Body of pancreas (tissue), 4 donors: Measurements from ENCODE around the gene LTBP2. TPM values are rescaled to one million over a fixed set of nuclear protein-coding genes. Genes with fewer than 3 reads are reported as not detected.

Source experiments
- ATAC-seq: fragments of 150-250 bp; one replicate; pipeline ENCODE4 v1.9.1; 2016
- DNase-seq, 4 donors: peaks; one replicate each; pipeline ENCODE4 v3.0.0-alpha.2; 2019
- H3K27ac ChIP-seq, 4 donors: fragments of 200-600 bp; sonication (generic); 1 replicate in 3 of 4; 2 replicates in 1 of 4; pipeline versions ENCODE4 v1.5.1 to v1.6.1; 2016 to 2019; ENCODE audit warnings: mild to moderate bottlenecking in 1 of 4, mixed read lengths in 1 of 4, moderate library complexity in 1 of 4
- H3K27me3 ChIP-seq, 2 donors: fragments of 200-600 bp; sonication (generic); one replicate each; pipeline ENCODE4 v1.6.0; 2016; ENCODE audit warnings: mild to moderate bottlenecking in 1 of 2
- H3K36me3 ChIP-seq, 2 donors: fragments of 200-600 bp; sonication (generic); replicated peaks in 1 of 2; 2 replicates each; pipeline ENCODE4 v1.5.1; 2016; ENCODE audit warnings: low read depth in 2 of 2; ENCODE audit not compliant: insufficient read depth in 1 of 2
- H3K4me1 ChIP-seq: fragments of 200-600 bp; sonication (generic); one replicate; pipeline ENCODE4 v1.6.0; 2016
- H3K4me3 ChIP-seq, 2 donors: fragments of 200-600 bp; sonication (generic); 1 replicate in 1 of 2; 2 replicates in 1 of 2; pipeline ENCODE4 v1.5.1; 2016 to 2019
- H3K9me3 ChIP-seq, 3 donors: fragments of 200-600 bp; sonication (generic); 1 replicate in 2 of 3; 2 replicates in 1 of 3; pipeline ENCODE4 v1.5.1; 2016
- POLR2A ChIP-seq, 3 donors: fragments of 450-650 bp; IDR thresholded peaks; one replicate each; pipeline ENCODE4 v1.6.1; 2016; ENCODE audit warnings: antibody characterized with exemption in 3 of 3, mild to moderate bottlenecking in 2 of 3
- WGBS, 2 donors: methylation state at CpG; one replicate each; pipeline ENCODE4 v1.1.5; 2017; 5-methylcytosine and 5-hydroxymethylcytosine counted together
- intact Hi-C: fragments of 100-400 bp; cut with DNase I; formaldehyde crosslinking; loops from one replicate; pipeline ENCODE4 v1.15.1; 2023
- total RNA-seq, 2 donors: library from RNA; depleted of rRNA; stranded (reverse); fragments of >200 nt; gene quantifications; one replicate each; pipeline ENCODE4 v1.1.0, GENCODE V29; 2016
- TF ChIP-seq, protein P1 (sequence below), 7 experiments: fragments of 450-650 bp in 4 of 7; fragments of 200-600 bp in 3 of 7; sonication (generic) in 3 of 7; IDR thresholded peaks; one replicate each; pipeline ENCODE4 v1.5.1; 2016 to 2019; ENCODE audit warnings: antibody characterized with exemption in 7 of 7

Gene LTBP2
- total RNA-seq, 2 donors from 2014 or later: 15.8 to 20.4 TPM

- no peak for TF ChIP-seq POLR2A (IDR thresholded peaks at IDR 0.05)
- TF ChIP-seq, protein P1, sequence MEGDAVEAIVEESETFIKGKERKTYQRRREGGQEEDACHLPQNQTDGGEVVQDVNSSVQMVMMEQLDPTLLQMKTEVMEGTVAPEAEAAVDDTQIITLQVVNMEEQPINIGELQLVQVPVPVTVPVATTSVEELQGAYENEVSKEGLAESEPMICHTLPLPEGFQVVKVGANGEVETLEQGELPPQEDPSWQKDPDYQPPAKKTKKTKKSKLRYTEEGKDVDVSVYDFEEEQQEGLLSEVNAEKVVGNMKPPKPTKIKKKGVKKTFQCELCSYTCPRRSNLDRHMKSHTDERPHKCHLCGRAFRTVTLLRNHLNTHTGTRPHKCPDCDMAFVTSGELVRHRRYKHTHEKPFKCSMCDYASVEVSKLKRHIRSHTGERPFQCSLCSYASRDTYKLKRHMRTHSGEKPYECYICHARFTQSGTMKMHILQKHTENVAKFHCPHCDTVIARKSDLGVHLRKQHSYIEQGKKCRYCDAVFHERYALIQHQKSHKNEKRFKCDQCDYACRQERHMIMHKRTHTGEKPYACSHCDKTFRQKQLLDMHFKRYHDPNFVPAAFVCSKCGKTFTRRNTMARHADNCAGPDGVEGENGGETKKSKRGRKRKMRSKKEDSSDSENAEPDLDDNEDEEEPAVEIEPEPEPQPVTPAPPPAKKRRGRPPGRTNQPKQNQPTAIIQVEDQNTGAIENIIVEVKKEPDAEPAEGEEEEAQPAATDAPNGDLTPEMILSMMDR (IDR thresholded peaks at IDR 0.05): no peak
- 78 to 91% methylated on average over 4 of the region's 4 CpGs for WGBS, 2 donors
These were observed 107.6 kb downstream of the LTBP2 start for GRCh38 chr14:74504412-74504811.

GRCh38 chr14:74503938-74504335 is 108.1 kb downstream of the LTBP2 start:
- Histone ChIP-seq H3K36me3 (no peaks in the 10 kb centered on the region), H3K4me3 (no peak overlapping the region), H3K9me3 (no peaks in the 10 kb centered on the region), H3K27ac (no peak overlapping the region), H3K27me3 (no peaks in the 10 kb centered on the region), H3K4me1 (no peaks in the 10 kb centered on the region)
- no peak for ATAC-seq
- no peak for DNase-seq
- 90 to 93% methylated on average over 12 of the region's 12 CpGs for WGBS, 2 donors
- intact Hi-C loops: no loop called here
- TF ChIP-seq, protein P1 (IDR thresholded peaks at IDR 0.05): no peak
- TF ChIP-seq POLR2A (IDR thresholded peaks at IDR 0.05): no peak

More at GRCh38 chr14:74504412-74504811, 107.6 kb downstream of the LTBP2 start:
- no peaks in the 10 kb centered on the region for H3K27me3 ChIP-seq
- no peak overlapping the region for H3K27ac ChIP-seq
- no peaks in the 10 kb centered on the region for H3K9me3 ChIP-seq
- ATAC-seq (no peak), DNase-seq (no peak)
- H3K4me3 ChIP-seq: no peak overlapping the region
- no peaks in the 10 kb centered on the region for H3K4me1 ChIP-seq
- intact Hi-C loops: no loop called here
- H3K36me3 ChIP-seq: no peaks in the 10 kb centered on the region

DNA sequence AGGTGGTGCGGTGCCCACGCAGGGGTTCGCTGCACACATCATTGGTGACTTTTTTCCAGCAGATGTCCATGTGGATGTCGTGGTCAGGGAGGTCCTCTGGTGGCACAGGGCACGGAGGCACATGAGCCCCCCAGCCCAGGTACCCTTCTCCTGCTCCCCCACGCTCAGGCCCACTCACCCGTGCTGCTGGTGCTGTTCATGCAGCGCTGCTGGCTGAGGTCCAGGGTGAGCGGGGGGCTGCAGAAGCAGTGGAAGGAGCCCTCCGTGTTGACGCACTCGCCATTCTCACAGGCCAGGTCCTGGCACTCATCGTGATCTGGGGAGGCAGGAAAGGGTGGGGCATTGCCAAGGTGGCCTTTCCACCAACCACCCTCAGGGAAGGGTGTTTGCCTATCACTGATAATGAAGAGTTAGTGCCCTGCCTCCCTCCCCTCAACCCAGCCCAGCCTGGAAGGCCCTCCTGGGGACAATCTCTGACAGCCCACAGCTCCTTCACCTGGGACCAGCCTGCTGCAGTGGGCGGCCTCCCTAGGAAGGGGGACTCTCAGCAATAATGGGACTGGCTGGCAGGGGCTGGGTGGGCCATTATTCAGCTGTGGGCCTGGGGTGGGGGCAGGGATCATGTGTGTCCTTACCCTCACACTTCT is 108.6 kb downstream of the LTBP2 start:
- no peak for ATAC-seq
- Histone ChIP-seq H3K27me3 (no peaks in the 10 kb centered on the region), H3K27ac (no peak overlapping the region), H3K9me3 (no peaks in the 10 kb centered on the region), H3K4me3 (no peak overlapping the region), H3K36me3 (no peaks in the 10 kb centered on the region), H3K4me1 (no peaks in the 10 kb centered on the region)
- no peak for TF ChIP-seq POLR2A (IDR thresholded peaks at IDR 0.05)
- TF ChIP-seq, protein P1 (IDR thresholded peaks at IDR 0.05): no peak
- intact Hi-C loops: no loop called here
- DNase-seq: no peak
- 80 to 88% methylated on average over 1 to 14 of the region's 14 CpGs for WGBS, 2 donors

DNA sequence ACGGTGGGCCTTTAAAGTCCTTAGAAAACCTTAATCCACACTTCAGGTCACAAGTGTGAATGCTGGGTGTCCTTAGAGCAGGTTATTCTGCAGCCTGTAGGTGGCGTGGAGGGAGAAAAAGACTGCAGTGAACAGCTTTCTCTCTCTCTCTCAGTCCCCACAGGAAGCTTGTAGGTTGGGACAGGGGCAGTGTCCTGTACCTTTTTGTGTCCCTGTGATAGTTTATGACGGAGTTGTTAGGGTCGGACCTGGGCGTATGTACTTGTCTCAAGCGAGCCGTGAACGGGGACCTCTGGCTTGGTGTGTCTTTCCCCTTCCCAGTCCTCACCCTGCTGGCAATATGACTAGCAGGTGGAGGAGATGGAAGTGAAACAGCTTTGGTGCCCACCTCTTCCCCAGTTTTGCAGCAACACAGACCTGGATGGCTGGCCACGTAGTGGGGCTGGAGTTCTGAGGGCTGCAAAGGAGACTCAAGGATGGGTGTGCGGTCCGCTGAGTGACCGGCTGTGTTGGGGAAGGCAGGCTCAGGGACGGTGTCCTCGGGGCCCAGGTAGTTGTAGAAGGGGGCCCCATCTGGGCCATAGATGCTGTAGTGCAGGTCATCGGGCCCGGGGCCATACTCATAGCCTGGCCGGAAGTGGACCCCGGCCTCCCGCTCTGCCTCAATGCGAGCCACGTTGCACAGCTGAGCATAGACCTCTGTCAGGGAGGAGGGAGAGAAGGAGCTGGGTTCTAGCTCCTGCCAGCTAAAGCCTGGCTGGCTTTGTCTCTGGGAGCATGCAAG is 109.6 kb downstream of the LTBP2 start:
- ATAC-seq (peak; percentile 24), DNase-seq (no peak)
- H3K27me3 ChIP-seq: no peaks in the 10 kb centered on the region
- no peak overlapping the region for H3K4me3 ChIP-seq
- no peaks in the 10 kb centered on the region for H3K36me3 ChIP-seq
- no peaks in the 10 kb centered on the region for H3K9me3 ChIP-seq
- no peak overlapping the region for H3K27ac ChIP-seq
- intact Hi-C loops: no loop called here
- TF ChIP-seq, protein P1 (IDR thresholded peaks at IDR 0.05): peak in 3 of 7 experiments; percentile 4 to 17 (median 7)
- TF ChIP-seq POLR2A (IDR thresholded peaks at IDR 0.05): no peak
- H3K4me1 ChIP-seq: no peaks in the 10 kb centered on the region
- WGBS, 2 donors: 81 to 85% methylated on average over 18 to 21 of the region's 21 CpGs
